ENCODE data around the gene GAA. TPM values are rescaled to one million over a fixed set of nuclear protein-coding genes. Genes with fewer than 3 reads are reported as not detected.
A peak's percentile ranks its signal among the peaks of the same experiment; 100 is the strongest.

Gene GAA
- total RNA-seq, 1 donor from 2014 or later: 47.7 TPM

- no peak for FAIRE-seq
- no peak overlapping the region for H3K27ac Mint-ChIP-seq (ENCODE audit: unreplicated experiment)
- peak overlapping the region; percentile 47 for H3K4me2 ChIP-seq (ENCODE audit: low read length)
These were observed 24.5 kb downstream of the GAA start for GRCh38 chr17:80125656-80126448.

GRCh38 chr17:80126449-80126715 lies 25.0 kb downstream of the GAA start:
- H3K4me2 ChIP-seq (ENCODE audit: low read length): peak overlapping the region; percentile 47
- H3K4me3 Mint-ChIP-seq (ENCODE audit: unreplicated experiment): no peak overlapping the region

More at GRCh38 chr17:80125656-80126448, 24.5 kb downstream of the GAA start:
- Histone ChIP-seq H2AFZ (ENCODE audit: low read depth, low read length) (no peak overlapping the region), H3K9me3 (ENCODE audit: insufficient read depth, low read depth, low read length) (no peaks in the 10 kb centered on the region), H3K4me1 (ENCODE audit: insufficient read depth, low read length) (peaks cover 14% of the 10 kb centered on the region), H4K20me1 (ENCODE audit: insufficient read depth, low read length) (no peaks in the 10 kb centered on the region), H3K9ac (ENCODE audit: low read length) (no peak overlapping the region), H3K27me3 (ENCODE audit: insufficient read depth, low read length) (peaks cover 3% of the 10 kb centered on the region), H3K4me3 (ENCODE audit: insufficient read depth, low read depth, low read length) (no peak overlapping the region), H3K27ac (ENCODE audit: low read depth, low read length) (no peak overlapping the region), H3K36me3 (ENCODE audit: insufficient read depth, low read length) (no peaks in the 10 kb centered on the region), H3K79me2 (ENCODE audit: insufficient read depth, low read length) (no peaks in the 10 kb centered on the region)
- peaks cover 9% of the 10 kb centered on the region for H3K4me1 Mint-ChIP-seq (ENCODE audit: low read depth, unreplicated experiment)
- peak; percentile 88 for DNase-seq (ENCODE audit: low read depth)
- H3K27me3 Mint-ChIP-seq (ENCODE audit: low read depth, unreplicated experiment): peaks cover 3% of the 10 kb centered on the region
- H3K9me3 Mint-ChIP-seq (ENCODE audit: unreplicated experiment): no peaks in the 10 kb centered on the region
- H3K4me3 Mint-ChIP-seq (ENCODE audit: unreplicated experiment): no peak overlapping the region
- TF ChIP-seq EZH2 (IDR thresholded peaks at IDR 0.05; ENCODE audit: insufficient read depth, low read length) (no peak), CTCF (IDR thresholded peaks at IDR 0.05; ENCODE audit: insufficient read depth, low read depth, low read length) (no peak)
- no peaks in the 10 kb centered on the region for H3K36me3 Mint-ChIP-seq (ENCODE audit: low read depth, unreplicated experiment)

More at GRCh38 chr17:80126449-80126715, 25.0 kb downstream of the GAA start:
- H3K9ac ChIP-seq (ENCODE audit: low read length): no peak overlapping the region
- H3K9me3 Mint-ChIP-seq (ENCODE audit: unreplicated experiment): no peaks in the 10 kb centered on the region
- H3K4me1 ChIP-seq (ENCODE audit: insufficient read depth, low read length): peaks cover 14% of the 10 kb centered on the region
- H3K27me3 ChIP-seq (ENCODE audit: insufficient read depth, low read length): peaks cover 3% of the 10 kb centered on the region
- H3K36me3 ChIP-seq (ENCODE audit: insufficient read depth, low read length): no peaks in the 10 kb centered on the region
- TF ChIP-seq EZH2 (IDR thresholded peaks at IDR 0.05; ENCODE audit: insufficient read depth, low read length) (no peak), CTCF (IDR thresholded peaks at IDR 0.05; ENCODE audit: insufficient read depth, low read depth, low read length) (no peak)
- no peaks in the 10 kb centered on the region for H4K20me1 ChIP-seq (ENCODE audit: insufficient read depth, low read length)
- peaks cover 9% of the 10 kb centered on the region for H3K4me1 Mint-ChIP-seq (ENCODE audit: low read depth, unreplicated experiment)
- peaks cover 3% of the 10 kb centered on the region for H3K27me3 Mint-ChIP-seq (ENCODE audit: low read depth, unreplicated experiment)
- H3K27ac Mint-ChIP-seq (ENCODE audit: unreplicated experiment): no peak overlapping the region
- FAIRE-seq (no peak), DNase-seq (ENCODE audit: low read depth) (no peak)
- H2AFZ ChIP-seq (ENCODE audit: low read depth, low read length): no peak overlapping the region
- no peak overlapping the region for H3K27ac ChIP-seq (ENCODE audit: low read depth, low read length)
- H3K9me3 ChIP-seq (ENCODE audit: insufficient read depth, low read depth, low read length): no peaks in the 10 kb centered on the region
- no peak overlapping the region for H3K4me3 ChIP-seq (ENCODE audit: insufficient read depth, low read depth, low read length)
- H3K79me2 ChIP-seq (ENCODE audit: insufficient read depth, low read length): no peaks in the 10 kb centered on the region
- no peaks in the 10 kb centered on the region for H3K36me3 Mint-ChIP-seq (ENCODE audit: low read depth, unreplicated experiment)
